Heart right ventricle (tissue), 16 donors: ENCODE results near the gene GALNT18. TPM values are rescaled to one million over a fixed set of nuclear protein-coding genes. Genes with fewer than 3 reads are reported as not detected.
"Not testable (repeated sequence)": the region's sequence is repeated elsewhere in the genome, so short reads cannot be mapped to it uniquely, and the experiment has no call there.

Source experiments
- ATAC-seq, 8 donors: fragments of 200-7000 bp; cut with Tn5 transposase; one replicate each; pipeline ENCODE4 v1.9.1; 2020; ENCODE audit warnings: mild to moderate bottlenecking in 8 of 8, moderate library complexity in 8 of 8, moderate number of reproducible peaks in 1 of 8
- DNase-seq, 2 donors: peaks; one replicate each; pipeline ENCODE4 v3.0.0-alpha.2; 2020
- H3K27ac ChIP-seq, 10 donors: fragments of 200-600 bp; sonication (generic) in 2 of 10; one replicate each; pipeline versions ENCODE4 v1.5.0 to v1.8.0; 2020 to 2022; ENCODE audit warnings: mild to moderate bottlenecking in 3 of 10
- H3K27me3 ChIP-seq, 7 donors: fragments of 200-600 bp; one replicate each; pipeline ENCODE4 v1.8.0; 2021 to 2022; ENCODE audit warnings: mild to moderate bottlenecking in 2 of 7
- H3K36me3 ChIP-seq, 9 donors: fragments of 200-600 bp; sonication (generic) in 1 of 9; one replicate each; pipeline versions ENCODE4 v1.5.0 to v1.8.0; 2020 to 2022; ENCODE audit warnings: mild to moderate bottlenecking in 2 of 9
- H3K4me1 ChIP-seq, 9 donors: fragments of 200-600 bp; sonication (generic) in 1 of 9; one replicate each; pipeline versions ENCODE4 v1.5.0 to v1.8.0; 2020 to 2022; ENCODE audit warnings: mild to moderate bottlenecking in 4 of 9
- H3K4me3 ChIP-seq, 10 donors: fragments of 200-600 bp; sonication (generic) in 2 of 10; one replicate each; pipeline versions ENCODE4 v1.5.0 to v1.8.0; 2020 to 2022; ENCODE audit warnings: mild to moderate bottlenecking in 7 of 10, moderate library complexity in 2 of 10
- H3K9me3 ChIP-seq, 11 donors: fragments of 200-600 bp in 10 of 11; sonication (generic) in 2 of 11; one replicate each; pipeline versions ENCODE4 v1.5.0 to v1.8.0; 2013 to 2022; ENCODE audit warnings: mild to moderate bottlenecking in 2 of 11, control low read depth in 1 of 11, moderate library complexity in 1 of 11
- CTCF ChIP-seq, 9 donors: fragments of 200-600 bp; sonication (generic) in 2 of 9; IDR thresholded peaks; one replicate each; pipeline versions ENCODE4 v1.5.0 to v1.8.0; 2021 to 2022; ENCODE audit warnings: antibody characterized with exemption in 9 of 9, mild to moderate bottlenecking in 5 of 9, moderate library complexity in 1 of 9
- WGBS, 2 donors: extraction: QIAGEN DNeasy Blood & Tissue Kit; methylation state at CpG; one replicate each; pipeline ENCODE4 v1.1.7; 2013; ENCODE audit warnings: inconsistent platforms in 1 of 2; 5-methylcytosine and 5-hydroxymethylcytosine counted together
- intact Hi-C, 10 donors: fragments of 100-400 bp; cut with DNase I; formaldehyde crosslinking; loops; one replicate each; pipeline versions ENCODE4 v1.11.1 to v1.14.2; 2022
- polyA plus RNA-seq, 2 donors: library from polyadenylated mRNA; stranded (reverse); fragments of 200-250 nt; gene quantifications; one replicate each; pipeline ENCODE4 v1.2.3, GENCODE V29; 2013
- total RNA-seq, 10 donors: library from RNA; stranded (reverse); fragmentation: NEBNext Ultra II Directional in 3 of 10; extraction: Animal tissue kit (Norgen Biotek cat#: 25700) in 3 of 10; gene quantifications; one replicate each; pipeline versions ENCODE4 v1.2.1 to v1.2.4, GENCODE V29; 2021 to 2023
- donor health status: Arrhythmogenic right ventricular cardiomyopathy.
- donor health status: ischemic (EF 13 %, LVEDD 7.1; RV severe dilation, severe dysfunction).
- donor health status: healthy with polysubstance abuse.
- donor health status: DM: no; HTN: yes; CAD: no.
- donor health status: DM: no; HTN: no; CAD: no.
- donor health status: ischemic (EF 25% LVEDD 6.9; RV normal size, moderate dysfunction).
- donor health status: ischemic (EF 25% LVEDD 5.7; RV mildly dilated, moderate dysfunction).
- donor health status: healthy.
- donor health status: DM: yes; HTN: yes; CAD: no.
- donor health status: Ischemic cardiomyopathy.
- donor health status: ischemic (EF 35%, LVEDD 5.7; RV mildly dilated, moderate dysfunction).
- donor health status: nonischemic (EF 11% LVEDD 7.7; RV severe dilation, severe dysfunction).
- donor health status: DM: yes; HTN: yes; CAD: no.
- donor health status: PGD.
- donor health status: ischemic (EF 29% LVEDD 5.4; RV normal size, mild dysfunction).
- donor health status: nonischemic (EF 23%, LVEDD 6.1; RV moderate dilation, normal function).

GALNT18 gene
- total and polyA plus RNA-seq, 12 donors, result 7.0 to 29.0 (median 15.6) TPM

GRCh38 chr11:11451501-11452005, 170.3 kb downstream of the GALNT18 start:
- H3K4me1 ChIP-seq, result peaks cover 0 to 12% (median 4%) of the 10 kb centered on the region in 9 donors
- TF ChIP-seq CTCF (IDR thresholded peaks at IDR 0.05), result no peak
- no peaks in the 10 kb centered on the region for H3K27me3 ChIP-seq
- no peak overlapping the region for H3K4me3 ChIP-seq
- 69 to 79% methylated on average over 4 of the region's 4 CpGs for WGBS, 2 donors
- peaks cover 0 to 18% (median 0%) of the 10 kb centered on the region in 9 donors for H3K36me3 ChIP-seq
- intact Hi-C loops, result no loop called here
- no peaks in the 10 kb centered on the region for H3K9me3 ChIP-seq
- H3K27ac ChIP-seq, result no peak overlapping the region
- DNase-seq (no peak), ATAC-seq (no peak)

GRCh38 chr11:11450744-11451362, 171.0 kb downstream of the GALNT18 start:
- H3K27me3 ChIP-seq, result no peaks in the 10 kb centered on the region
- TF ChIP-seq CTCF (IDR thresholded peaks at IDR 0.05), result no peak
- ATAC-seq (no peak), DNase-seq (no peak)
- intact Hi-C loops, result no loop called here
- 82 to 88% methylated on average over 5 of the region's 5 CpGs for WGBS, 2 donors
- no peak overlapping the region for H3K4me3 ChIP-seq
- H3K27ac ChIP-seq, result no peak overlapping the region
- peaks cover 0 to 12% (median 4%) of the 10 kb centered on the region in 9 donors for H3K4me1 ChIP-seq
- H3K36me3 ChIP-seq, result peaks cover 0 to 18% (median 0%) of the 10 kb centered on the region in 9 donors
- no peaks in the 10 kb centered on the region for H3K9me3 ChIP-seq

- intact Hi-C loops, result no loop called here
- TF ChIP-seq CTCF (IDR thresholded peaks at IDR 0.05), result no peak
- ATAC-seq (peak in 3 of 8 donors; percentile 12 to 25 (median 14)), DNase-seq (no peak)
- H3K9me3 ChIP-seq, result no peaks in the 10 kb centered on the region
- WGBS, 2 donors, result 88 to 90% methylated on average over 3 of the region's 3 CpGs
- no peak overlapping the region for H3K4me3 ChIP-seq
- H3K4me1 ChIP-seq, result peaks cover 6 to 24% (median 15%) of the 10 kb centered on the region in 9 donors
- no peak overlapping the region for H3K27ac ChIP-seq
- peaks cover 0 to 18% (median 0%) of the 10 kb centered on the region in 9 donors for H3K36me3 ChIP-seq
- no peaks in the 10 kb centered on the region for H3K27me3 ChIP-seq
Observed at GRCh38 chr11:11449327-11449726, 172.5 kb downstream of the GALNT18 start.

GRCh38 chr11:11448626-11449025, 173.2 kb downstream of the GALNT18 start:
- DNase-seq, result no peak
- Histone ChIP-seq H3K9me3 (no peaks in the 10 kb centered on the region), H3K27me3 (no peaks in the 10 kb centered on the region), H3K27ac (no peak overlapping the region), H3K36me3 (peaks cover 0 to 18% (median 0%) of the 10 kb centered on the region in 9 donors), H3K4me1 (peaks cover 7 to 31% (median 20%) of the 10 kb centered on the region in 9 donors), H3K4me3 (no peak overlapping the region)
- ATAC-seq, result peak in 1 of 8 donors; percentile 18
- no peak for TF ChIP-seq CTCF (IDR thresholded peaks at IDR 0.05)
- intact Hi-C loops, result no loop called here
- WGBS, 2 donors, result 96 to 97% methylated on average over 12 of the region's 12 CpGs

- H3K9me3 ChIP-seq, H3K4me3 ChIP-seq: not testable (repeated sequence)
Observed at GRCh38 chr11:11447601-11448000, 174.2 kb downstream of the GALNT18 start.

More at GRCh38 chr11:11447601-11448000, 174.2 kb downstream of the GALNT18 start:
- Histone ChIP-seq H3K4me1 (peaks cover 8 to 40% (median 22%) of the 10 kb centered on the region in 9 donors), H3K36me3 (peaks cover 0 to 18% (median 0%) of the 10 kb centered on the region in 9 donors)
- ATAC-seq, H3K27ac ChIP-seq, intact Hi-C loops, DNase-seq, H3K27me3 ChIP-seq: not testable (repeated sequence)
- 91 to 97% methylated on average over 3 of the region's 3 CpGs for WGBS, 2 donors
